Loucy (cell line): ENCODE measurements around the gene ALDH1L1.

Experiments used
- H2AFZ ChIP-seq: fragments of 200-600 bp; sonication (generic); 2 replicates; pipeline ENCODE4 v1.6.0; 2016; ENCODE audit warnings: antibody characterized with exemption, mild to moderate bottlenecking, low read length, moderate library complexity
- H3F3A ChIP-seq: fragments of 200-600 bp; 2 replicates; pipeline ENCODE4 v1.6.0; 2016; ENCODE audit warnings: antibody characterized with exemption, low read depth, mild to moderate bottlenecking
- H3K27me3 ChIP-seq: fragments of 200-600 bp; sonication (generic); 2 replicates; pipeline ENCODE4 v1.6.1; 2014; ENCODE audit warnings: low read length, mild to moderate bottlenecking; ENCODE audit not compliant: insufficient read depth, poor library complexity, severe bottlenecking
- H3K36me3 ChIP-seq: fragments of 200-600 bp; sonication (generic); 2 replicates; pipeline ENCODE4 v1.6.1; 2016; ENCODE audit warnings: low read length; ENCODE audit not compliant: insufficient read depth
- H3K4me1 ChIP-seq: fragments of 200-600 bp; sonication (generic); 2 replicates; pipeline ENCODE4 v1.5.1; 2014; ENCODE audit warnings: low read length, mild to moderate bottlenecking; ENCODE audit not compliant: insufficient read depth, poor library complexity, severe bottlenecking
- H3K4me2 ChIP-seq: fragments of 200-600 bp; sonication (generic); 2 replicates; pipeline ENCODE4 v1.6.0; 2014; ENCODE audit warnings: antibody characterized with exemption, low read length, low read depth, mild to moderate bottlenecking; ENCODE audit not compliant: poor library complexity, severe bottlenecking
- H3K4me3 ChIP-seq: fragments of 200-600 bp; sonication (generic); 2 replicates; pipeline ENCODE4 v1.5.1; 2014; ENCODE audit warnings: low read length, mild to moderate bottlenecking, mixed read lengths; ENCODE audit not compliant: poor library complexity, severe bottlenecking
- H3K79me2 ChIP-seq: fragments of 200-600 bp; sonication (generic); 2 replicates; pipeline ENCODE4 v1.6.1; 2014; ENCODE audit warnings: low read length; ENCODE audit not compliant: insufficient read depth
- H3K9ac ChIP-seq: fragments of 200-600 bp; sonication (generic); 2 replicates; pipeline ENCODE4 v1.6.0; 2014; ENCODE audit warnings: mild to moderate bottlenecking, low read depth, low read length, moderate library complexity; ENCODE audit not compliant: poor library complexity, severe bottlenecking
- H3K9me2 ChIP-seq: fragments of 200-600 bp; sonication (generic); replicated peaks from 2 replicates; pipeline ENCODE4 v1.6.1; 2016; ENCODE audit warnings: low read depth, low read length, mixed read lengths
- H3K9me3 ChIP-seq: fragments of 200-600 bp; sonication (generic); 2 replicates; pipeline ENCODE4 v1.6.1; 2014; ENCODE audit warnings: mild to moderate bottlenecking, antibody characterized with exemption, low read length, low read depth; ENCODE audit not compliant: insufficient read depth
- H4K20me1 ChIP-seq: fragments of 200-600 bp; sonication (generic); 2 replicates; pipeline ENCODE4 v1.6.0; 2014; ENCODE audit warnings: antibody characterized with exemption, low read length, mild to moderate bottlenecking; ENCODE audit not compliant: insufficient read depth, poor library complexity, severe bottlenecking
- EZH2phosphoT487 ChIP-seq: fragments of 200-600 bp; IDR thresholded peaks from 2 replicates; pipeline ENCODE4 v1.6.1; 2018; ENCODE audit warnings: antibody characterized with exemption, mild to moderate bottlenecking, moderate library complexity, borderline replicate concordance
- TF ChIP-seq, protein P1 (sequence below): fragments of 200-600 bp; sonication (generic); conservative IDR thresholded peaks from 2 replicates; pipeline ENCODE4 v1.5.1; 2014; ENCODE audit warnings: mild to moderate bottlenecking, antibody characterized with exemption, low read length

The ALDH1L1 gene

DNA sequence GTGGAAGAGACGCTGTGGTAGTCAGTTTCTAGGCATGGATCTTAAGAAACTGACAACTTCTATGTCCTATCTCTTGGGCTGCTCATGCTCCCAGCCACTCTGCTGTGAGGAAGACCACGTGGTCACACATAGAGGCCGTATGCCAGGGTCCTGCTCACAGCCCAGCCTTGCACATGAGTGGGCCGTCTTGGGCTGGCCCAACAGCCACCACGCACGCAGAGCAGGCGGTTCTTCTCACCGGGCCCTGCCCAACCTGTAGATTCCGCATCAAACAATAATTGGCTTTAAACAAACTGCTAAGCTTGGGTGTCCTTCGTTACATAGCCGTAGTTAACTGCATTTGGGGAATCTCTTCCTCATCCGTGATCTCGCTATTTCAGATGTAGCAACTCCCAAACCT, 122.5 kb downstream of the ALDH1L1 start:
- Histone ChIP-seq H3K9me2 (no peaks in the 10 kb centered on the region), H3K4me3 (no peak overlapping the region), H3K4me1 (peaks cover 4% of the 10 kb centered on the region), H3K36me3 (no peaks in the 10 kb centered on the region), H4K20me1 (no peaks in the 10 kb centered on the region), H3K9me3 (no peaks in the 10 kb centered on the region), H3K4me2 (no peak overlapping the region), H2AFZ (no peak overlapping the region), H3K27me3 (no peaks in the 10 kb centered on the region), H3K79me2 (no peaks in the 10 kb centered on the region), H3F3A (no peaks in the 10 kb centered on the region), H3K9ac (no peak overlapping the region)
- TF ChIP-seq, protein P1, sequence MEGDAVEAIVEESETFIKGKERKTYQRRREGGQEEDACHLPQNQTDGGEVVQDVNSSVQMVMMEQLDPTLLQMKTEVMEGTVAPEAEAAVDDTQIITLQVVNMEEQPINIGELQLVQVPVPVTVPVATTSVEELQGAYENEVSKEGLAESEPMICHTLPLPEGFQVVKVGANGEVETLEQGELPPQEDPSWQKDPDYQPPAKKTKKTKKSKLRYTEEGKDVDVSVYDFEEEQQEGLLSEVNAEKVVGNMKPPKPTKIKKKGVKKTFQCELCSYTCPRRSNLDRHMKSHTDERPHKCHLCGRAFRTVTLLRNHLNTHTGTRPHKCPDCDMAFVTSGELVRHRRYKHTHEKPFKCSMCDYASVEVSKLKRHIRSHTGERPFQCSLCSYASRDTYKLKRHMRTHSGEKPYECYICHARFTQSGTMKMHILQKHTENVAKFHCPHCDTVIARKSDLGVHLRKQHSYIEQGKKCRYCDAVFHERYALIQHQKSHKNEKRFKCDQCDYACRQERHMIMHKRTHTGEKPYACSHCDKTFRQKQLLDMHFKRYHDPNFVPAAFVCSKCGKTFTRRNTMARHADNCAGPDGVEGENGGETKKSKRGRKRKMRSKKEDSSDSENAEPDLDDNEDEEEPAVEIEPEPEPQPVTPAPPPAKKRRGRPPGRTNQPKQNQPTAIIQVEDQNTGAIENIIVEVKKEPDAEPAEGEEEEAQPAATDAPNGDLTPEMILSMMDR: no peak
- TF ChIP-seq EZH2phosphoT487: no peak

DNA sequence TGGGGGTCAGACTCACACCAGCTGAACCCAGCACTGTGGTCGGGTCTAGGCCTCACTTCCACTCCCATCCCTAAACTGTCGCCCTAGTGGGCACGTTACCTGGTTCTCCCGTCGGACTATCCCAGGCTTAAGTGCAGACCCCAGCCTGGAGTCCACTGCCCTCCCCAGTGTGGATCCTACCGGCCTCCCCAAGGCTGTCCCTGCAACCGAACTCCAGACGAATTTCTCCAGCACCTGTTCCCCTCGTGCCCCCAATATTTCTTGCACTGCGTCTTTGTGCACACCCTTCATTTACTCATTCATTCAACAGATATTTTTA, 122.9 kb downstream of the ALDH1L1 start:
- no peak overlapping the region for H3K4me2 ChIP-seq
- no peaks in the 10 kb centered on the region for H3K9me2 ChIP-seq
- H3K27me3 ChIP-seq: no peaks in the 10 kb centered on the region
- H3K4me3 ChIP-seq: no peak overlapping the region
- H2AFZ ChIP-seq: no peak overlapping the region
- no peak overlapping the region for H3K9ac ChIP-seq
- H3F3A ChIP-seq: no peaks in the 10 kb centered on the region
- no peaks in the 10 kb centered on the region for H3K79me2 ChIP-seq
- H3K36me3 ChIP-seq: no peaks in the 10 kb centered on the region
- TF ChIP-seq EZH2phosphoT487: no peak
- TF ChIP-seq, protein P1: no peak
- H3K4me1 ChIP-seq: peaks cover 7% of the 10 kb centered on the region
- H3K9me3 ChIP-seq: no peaks in the 10 kb centered on the region
- H4K20me1 ChIP-seq: no peaks in the 10 kb centered on the region

DNA sequence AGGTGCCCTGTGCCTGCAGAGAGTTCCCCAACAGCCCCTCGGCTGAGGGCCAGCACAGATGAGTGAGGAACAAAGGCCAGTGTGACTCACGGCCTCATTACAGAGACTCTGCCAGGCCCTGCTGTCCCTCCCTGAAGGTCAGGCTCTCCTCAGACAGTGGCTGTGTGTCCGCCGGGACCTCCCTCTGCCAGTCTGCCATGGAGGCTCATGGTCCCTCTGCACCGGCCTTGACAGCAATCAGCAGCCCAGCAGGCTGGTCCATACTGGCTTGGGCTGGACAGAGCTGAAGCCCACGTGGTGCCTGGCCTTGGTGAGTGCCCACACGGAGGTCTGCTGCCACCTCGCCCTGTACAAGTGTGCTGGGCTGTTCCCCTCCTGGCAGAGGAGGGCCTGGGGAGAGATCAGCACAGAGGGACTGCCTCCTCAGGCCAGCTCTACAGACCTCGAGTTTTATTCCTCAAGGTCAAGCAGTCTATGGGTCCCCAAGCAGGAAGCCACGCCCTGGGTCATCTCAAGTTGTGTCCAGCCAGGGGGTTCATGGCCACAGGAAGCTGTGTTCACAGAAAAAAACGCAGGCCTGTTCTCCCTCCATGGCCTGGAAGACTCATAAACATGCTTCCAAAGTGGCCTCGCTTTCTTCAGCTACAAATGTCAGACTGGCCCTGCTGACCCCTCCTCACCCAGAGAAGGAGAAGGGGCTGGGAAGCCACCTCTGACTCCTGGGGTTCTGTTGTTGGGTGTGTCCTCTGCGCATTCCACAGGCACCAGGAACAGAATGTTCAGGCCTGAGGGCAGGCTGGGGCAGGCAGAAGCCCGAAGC, 123.5 kb downstream of the ALDH1L1 start:
- H3K4me3 ChIP-seq: no peak overlapping the region
- H4K20me1 ChIP-seq: no peaks in the 10 kb centered on the region
- peaks cover 13% of the 10 kb centered on the region for H3K4me1 ChIP-seq
- H3K9ac ChIP-seq: no peak overlapping the region
- H3K79me2 ChIP-seq: no peaks in the 10 kb centered on the region
- no peaks in the 10 kb centered on the region for H3K27me3 ChIP-seq
- H2AFZ ChIP-seq: no peak overlapping the region
- H3K36me3 ChIP-seq: no peaks in the 10 kb centered on the region
- H3K9me3 ChIP-seq: no peaks in the 10 kb centered on the region
- no peak for TF ChIP-seq EZH2phosphoT487
- TF ChIP-seq, protein P1: no peak
- no peak overlapping the region for H3K4me2 ChIP-seq
- H3K9me2 ChIP-seq: no peaks in the 10 kb centered on the region
- no peaks in the 10 kb centered on the region for H3F3A ChIP-seq
